GM19455 (cell line): ENCODE measurements around the gene CCDC192.

Source experiments
- ATAC-seq: cut with Tn5 transposase; IDR thresholded peaks from one replicate; pipeline ENCODE4 v1.9.1; 2021; ENCODE audit not compliant: unreplicated experiment

Gene CCDC192

GRCh38 chr5:127975961-127976360, 272.8 kb downstream of the CCDC192 start:
- ATAC-seq: no peak

DNA sequence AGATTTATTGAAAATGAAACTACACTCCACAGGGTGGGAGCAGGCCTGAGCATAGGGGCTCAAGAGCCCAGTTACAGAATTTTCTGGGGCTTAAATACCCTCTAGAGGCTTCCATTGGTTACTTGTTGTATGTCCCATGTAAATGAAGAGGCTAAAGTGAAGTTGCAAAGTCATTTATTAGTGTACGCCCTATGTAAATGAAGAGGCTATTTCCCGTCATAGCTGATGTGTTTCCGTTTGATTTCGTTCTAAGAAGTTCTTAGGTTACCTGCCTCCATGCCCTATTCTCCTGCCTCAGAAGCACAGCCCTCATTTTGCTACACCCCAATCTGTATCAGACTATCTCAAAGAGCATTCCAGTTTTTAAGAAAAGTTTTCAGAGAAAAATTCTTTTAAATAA, 273.3 kb downstream of the CCDC192 start:
- no peak for ATAC-seq

DNA sequence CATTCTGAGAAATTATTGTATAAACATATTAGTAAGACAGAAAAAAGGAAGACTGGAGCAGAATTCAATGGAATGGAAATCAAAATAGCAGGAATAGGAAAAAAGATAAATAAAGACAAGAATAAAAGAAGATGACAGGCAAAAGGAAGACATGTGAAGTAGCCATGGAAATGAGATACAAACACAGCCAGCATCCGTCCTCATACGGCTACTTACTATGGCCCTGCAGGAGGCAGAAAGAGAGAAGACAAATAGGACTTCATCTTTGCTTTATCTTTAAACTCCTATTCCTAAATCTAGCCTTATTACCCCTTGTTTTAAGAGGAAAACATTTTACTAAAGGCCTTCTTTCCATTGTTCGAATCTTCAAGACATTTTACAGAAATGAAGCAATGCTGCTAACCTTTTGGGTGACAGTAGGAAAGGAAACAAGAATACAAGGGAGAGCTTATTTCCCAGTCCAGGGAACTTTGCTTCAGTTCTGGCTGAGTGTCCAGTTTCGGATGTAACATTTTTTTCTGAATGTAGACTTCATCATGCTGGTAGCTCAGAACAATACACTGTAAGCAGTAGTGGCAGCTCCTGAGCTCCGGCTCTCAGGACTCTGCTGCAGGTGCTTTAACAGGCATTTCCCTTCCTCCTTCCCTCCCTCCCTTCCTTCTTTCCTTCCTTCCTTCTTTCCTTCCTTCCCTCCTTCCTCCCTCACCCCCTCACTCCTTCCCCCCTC, 274.0 kb downstream of the CCDC192 start:
- no peak for ATAC-seq

GRCh38 chr5:127978738-127979300, 275.6 kb downstream of the CCDC192 start:
- ATAC-seq: no peak

- ATAC-seq: no peak
Observed at GRCh38 chr5:127979475-127979874, 276.3 kb downstream of the CCDC192 start.

DNA sequence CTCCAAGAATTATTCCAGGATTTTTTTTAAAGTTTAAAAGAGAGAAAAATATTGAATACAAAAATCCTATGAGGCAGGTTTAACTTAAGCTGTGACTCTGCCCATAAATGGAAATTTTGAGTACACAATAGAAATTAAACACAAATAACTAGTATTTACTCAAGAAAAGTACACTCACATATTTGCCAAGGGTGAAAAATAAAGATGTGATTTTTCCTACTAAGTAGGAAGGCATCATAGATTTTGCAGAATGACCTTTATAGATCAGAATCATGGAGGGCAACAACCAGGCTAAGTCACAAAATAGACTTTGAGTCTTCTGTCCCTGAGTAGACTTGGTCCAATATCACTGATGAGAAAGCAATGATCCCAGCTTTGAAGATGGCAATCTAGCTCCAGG, 277.7 kb downstream of the CCDC192 start:
- ATAC-seq: no peak

DNA sequence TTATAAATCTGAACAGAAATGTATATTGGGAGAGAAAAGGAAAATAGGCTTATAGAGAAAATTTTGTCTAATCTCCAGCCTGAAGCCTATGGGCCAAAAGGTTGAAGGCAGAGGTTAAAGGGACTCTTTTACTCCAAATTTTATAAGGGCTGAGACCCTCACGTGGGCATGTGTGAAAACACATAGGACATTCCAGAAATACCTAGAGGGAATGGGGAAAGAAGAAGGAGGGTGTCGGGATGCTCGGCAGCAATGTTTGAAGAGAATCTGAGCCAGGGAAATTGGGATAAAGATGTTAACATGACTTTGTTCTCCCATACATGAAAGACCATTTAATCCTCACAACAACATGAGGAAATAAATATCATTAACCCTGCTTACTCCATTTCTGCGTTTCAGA, 278.3 kb downstream of the CCDC192 start:
- ATAC-seq: no peak

GRCh38 chr5:127985811-127986325, 282.7 kb downstream of the CCDC192 start:
- no peak for ATAC-seq

DNA sequence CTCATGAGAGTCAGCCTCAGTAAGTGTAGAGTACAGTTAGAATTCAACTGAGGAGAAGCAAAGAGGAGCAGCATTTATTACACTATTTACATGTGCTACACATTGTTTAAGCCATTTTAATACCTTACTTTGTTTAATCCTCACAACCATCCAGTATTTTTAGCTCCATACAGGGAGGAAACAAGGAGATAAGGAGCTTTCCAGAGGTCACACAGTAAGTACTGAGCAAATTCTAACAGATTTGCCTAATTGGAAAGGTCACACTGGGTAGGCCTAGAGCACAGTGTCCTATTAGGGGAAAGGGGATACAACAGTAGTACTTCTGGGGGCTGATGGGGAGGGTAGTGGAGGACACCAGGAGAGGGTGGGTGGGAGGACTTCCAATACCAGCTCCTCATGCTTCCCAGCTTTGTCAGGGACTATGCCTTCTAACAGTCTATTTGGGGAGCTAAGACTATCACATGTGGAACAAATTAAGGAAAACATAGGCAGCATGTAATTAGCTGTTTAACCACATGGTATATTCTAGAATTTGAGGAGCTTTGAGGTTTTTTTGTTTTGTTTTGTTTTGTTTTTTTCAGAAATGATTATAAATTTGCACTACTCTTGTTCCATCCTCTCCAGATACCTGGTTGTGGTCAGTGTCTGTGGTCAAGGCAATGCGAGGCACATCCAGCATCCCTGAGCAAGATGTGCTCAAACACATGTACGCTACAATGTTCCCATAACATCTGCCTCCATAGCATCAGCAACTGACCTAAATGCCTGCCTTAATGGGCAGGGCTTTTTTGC, 284.4 kb downstream of the CCDC192 start:
- no peak for ATAC-seq

DNA sequence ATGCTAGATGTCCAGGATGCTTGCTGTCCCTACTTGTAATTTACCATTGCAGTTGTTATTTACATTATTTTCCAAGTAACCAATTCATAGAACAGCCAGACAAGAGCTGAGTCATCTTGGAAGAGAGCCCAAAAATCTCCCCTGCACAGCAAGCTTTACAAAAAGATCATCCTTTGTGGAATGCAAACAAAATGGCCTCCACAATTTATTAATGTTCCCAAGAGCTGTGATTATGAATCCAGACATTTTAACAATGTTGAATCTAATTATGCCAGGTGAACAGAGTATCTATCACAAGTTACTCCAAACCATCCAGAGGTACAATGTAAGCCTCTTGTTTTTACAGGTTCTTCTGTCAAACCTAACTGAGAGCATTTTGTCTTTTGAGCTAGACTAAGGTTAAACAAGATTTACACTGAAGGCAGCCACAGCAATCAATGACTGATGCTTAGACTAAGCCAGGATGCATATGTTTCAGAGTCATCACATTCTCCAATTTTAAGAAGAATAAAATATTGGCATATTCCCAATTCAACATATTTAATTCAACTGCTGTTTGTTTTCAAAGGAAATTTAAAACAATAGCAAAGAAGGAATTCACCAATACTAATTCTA, 285.1 kb downstream of the CCDC192 start:
- ATAC-seq: no peak
